HepG2 (cell line): ENCODE results near the gene TBC1D16. TPM values are rescaled to one million over a fixed set of nuclear protein-coding genes. Genes with fewer than 3 reads are reported as not detected.

Source experiments
- AHDC1 ChIP-seq: sonication (generic); formaldehyde crosslinking; IDR thresholded peaks from 2 replicates; pipeline ENCODE4 v1.5.1; 2020; ENCODE audit warnings: mild to moderate bottlenecking, missing genetic modification reagents, borderline replicate concordance
- AHR ChIP-seq: IDR thresholded peaks from 2 replicates; pipeline ENCODE4 v1.6.1; 2018; ENCODE audit warnings: missing genetic modification reagents, missing compliant biosample characterization
- FOXA1 ChIP-seq, 2 experiments: fragments of 450-650 bp in 1 of 2; sonication (generic) in 1 of 2; formaldehyde crosslinking in 1 of 2; IDR thresholded peaks; 2 replicates each; pipeline versions ENCODE4 v1.4.0 to v1.6.1; 2016 to 2020; ENCODE audit warnings: missing genetic modification reagents in 1 of 2
- HMGA1 ChIP-seq: sonication (generic); formaldehyde crosslinking; conservative IDR thresholded peaks from 2 replicates; pipeline ENCODE4 v1.4.0; 2020; ENCODE audit warnings: missing genetic modification reagents
- HNRNPLL ChIP-seq: fragments of 200-400 bp; formaldehyde crosslinking; IDR thresholded peaks from 2 replicates; pipeline ENCODE4 v1.6.1; 2017; ENCODE audit warnings: mild to moderate bottlenecking, low read depth, low read length; ENCODE audit not compliant: poor library complexity, severe bottlenecking
- NFKBIZ ChIP-seq: IDR thresholded peaks from 2 replicates; pipeline ENCODE4 v1.6.1; 2018; ENCODE audit warnings: missing genetic modification reagents, missing compliant biosample characterization
- POLR2A ChIP-seq, 2 experiments: IDR thresholded peaks; 2 replicates each; pipeline ENCODE4 v1.6.1; 2011; ENCODE audit warnings: low read depth in 2 of 2, low read length in 2 of 2, mild to moderate bottlenecking in 1 of 2, moderate library complexity in 1 of 2; ENCODE audit not compliant: insufficient read depth in 1 of 2
- RBFOX2 ChIP-seq: fragments of 200-400 bp; formaldehyde crosslinking; IDR thresholded peaks from 2 replicates; pipeline ENCODE4 v1.6.1; 2017; ENCODE audit warnings: low read depth, mild to moderate bottlenecking, low read length
- SMYD3 ChIP-seq: sonication (generic); formaldehyde crosslinking; IDR thresholded peaks from 2 replicates; pipeline ENCODE4 v1.8.1; 2023; ENCODE audit warnings: mild to moderate bottlenecking, missing genetic modification reagents
- SPEN ChIP-seq: sonication (generic); formaldehyde crosslinking; IDR thresholded peaks from 2 replicates; pipeline ENCODE4 v1.5.1; 2020; ENCODE audit warnings: low read depth, mild to moderate bottlenecking, missing genetic modification reagents
- ZKSCAN5 ChIP-seq: sonication (generic); formaldehyde crosslinking; IDR thresholded peaks from 2 replicates; pipeline ENCODE4 v1.5.1; 2020; ENCODE audit warnings: mild to moderate bottlenecking, missing genetic modification reagents
- ZMYM3 ChIP-seq: sonication (generic); formaldehyde crosslinking; IDR thresholded peaks from 2 replicates; pipeline ENCODE4 v1.5.1; 2020; ENCODE audit warnings: mild to moderate bottlenecking, missing genetic modification reagents
- polyA plus RNA-seq, 8 experiments: library from polyadenylated mRNA; depleted of rRNA in 3 of 8; stranded (reverse) in 7 of 8; unstranded in 1 of 8; fragments of >200 nt; fragmentation: Illumina TruSeq in 4 of 8; extraction: Trizol in 4 of 8; gene quantifications; 2 replicates each; pipeline versions ENCODE4 v1.2.1 to v1.2.3, GENCODE V29; 2011 to 2016; ENCODE audit warnings: low read depth in 4 of 8, missing spikeins in 1 of 8, mixed read lengths in 1 of 8; ENCODE audit not compliant: insufficient read depth in 1 of 8
- total RNA-seq, 5 experiments: library from RNA; depleted of rRNA; stranded (reverse); fragments of >200 nt; fragmentation: Illumina TruSeq; extraction: Trizol; gene quantifications; 2 replicates each; pipeline ENCODE4 v1.2.3, GENCODE V29; 2016; ENCODE audit warnings: low read depth in 1 of 5
- TF ChIP-seq, protein P1 (sequence below): sonication (generic); formaldehyde crosslinking; IDR thresholded peaks from 2 replicates; pipeline ENCODE4 v1.5.0; 2020; ENCODE audit warnings: missing genetic modification reagents
- TF ChIP-seq, protein P2 (sequence below): sonication (generic); formaldehyde crosslinking; IDR thresholded peaks from 2 replicates; pipeline ENCODE4 v1.4.0; 2020; ENCODE audit warnings: missing genetic modification reagents
- TF ChIP-seq, protein P3 (sequence below): IDR thresholded peaks from 2 replicates; pipeline ENCODE4 v1.6.1; 2016; ENCODE audit warnings: low read depth, missing genetic modification reagents, missing compliant biosample characterization

Gene TBC1D16
- total and polyA plus RNA-seq, 2 of the 13 experiments (the other 11 are each of a cell fraction or from before 2014, with no cell fraction given) = 14.9 to 24.9 TPM

DNA sequence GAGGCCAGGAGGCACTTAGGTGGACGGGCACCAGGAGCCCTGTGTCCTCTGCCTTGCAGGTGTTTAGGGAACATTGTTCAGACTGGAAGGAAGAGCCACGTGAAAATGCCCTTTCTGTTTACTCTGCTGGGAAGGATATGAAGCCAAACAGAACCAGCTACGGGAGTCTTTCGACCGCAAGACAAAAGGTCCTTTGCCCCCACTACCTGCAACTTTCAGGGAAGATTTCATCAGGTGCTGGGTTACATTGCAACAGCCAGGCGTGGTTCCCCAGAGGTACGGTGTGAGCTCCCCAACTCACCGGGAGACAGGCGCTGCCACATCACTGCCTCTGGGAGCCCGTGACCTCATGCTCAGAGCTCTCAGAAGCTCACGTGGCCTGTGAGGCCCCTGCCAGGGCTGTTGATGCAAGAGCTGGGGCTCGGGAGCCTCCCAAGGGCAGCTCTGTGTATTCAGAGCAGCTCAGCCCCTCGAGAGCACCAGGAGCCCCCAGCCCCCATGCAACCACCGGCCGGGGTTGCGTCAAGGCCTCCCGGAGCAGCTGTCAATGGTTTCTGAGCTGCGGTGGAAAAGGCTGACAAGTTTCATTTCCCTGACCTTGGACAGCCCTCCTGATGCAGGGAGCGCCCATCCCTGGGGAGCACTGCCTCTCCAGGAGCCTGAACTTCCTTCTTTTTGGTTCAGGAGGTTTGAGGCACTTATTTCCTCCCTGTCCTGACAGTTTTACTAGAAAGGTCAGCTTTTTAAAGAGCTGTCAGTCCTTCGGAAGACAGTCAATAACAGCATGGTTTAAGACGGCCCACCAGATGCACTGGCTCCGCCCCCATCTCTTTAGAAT is 42.1 kb downstream of the TBC1D16 start (continued):
- peak; percentile 90; the same call in 1 of the 2 replicates for TF ChIP-seq AHDC1
- TF ChIP-seq ZKSCAN5 (CRISPR knock-in tag) = peak; percentile 71; the same call in 1 of the 2 replicates
- TF ChIP-seq, protein P1, sequence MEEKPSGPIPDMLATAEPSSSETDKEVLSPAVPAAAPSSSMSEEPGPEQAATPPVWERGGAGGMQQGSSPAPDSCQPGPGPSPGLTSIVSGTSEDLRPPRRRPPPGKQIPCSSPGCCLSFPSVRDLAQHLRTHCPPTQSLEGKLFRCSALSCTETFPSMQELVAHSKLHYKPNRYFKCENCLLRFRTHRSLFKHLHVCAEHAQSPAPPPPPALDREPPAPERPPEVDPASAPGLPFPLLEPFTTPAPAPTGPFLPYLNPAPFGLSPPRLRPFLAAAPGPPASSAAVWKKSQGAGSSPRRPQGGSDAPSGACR (CRISPR knock-in tag) = peak; percentile 99
- TF ChIP-seq RBFOX2 = peak; percentile 73; the same call in 1 of the 2 replicates
- peak in 1 of 2 experiments; percentile 93; a peak in 2 of 4 replicates for TF ChIP-seq POLR2A (IDR thresholded peaks at IDR 0.05; ENCODE audit: insufficient read depth in 1 of 2, low read depth in 2 of 2, low read length in 2 of 2)
- peak; percentile 93 for TF ChIP-seq SPEN (CRISPR knock-in tag)
- TF ChIP-seq HNRNPLL = peak; percentile 61
- TF ChIP-seq ZMYM3 (CRISPR knock-in tag) = peak; percentile 93; the same call in 1 of the 2 replicates
- TF ChIP-seq, protein P2, sequence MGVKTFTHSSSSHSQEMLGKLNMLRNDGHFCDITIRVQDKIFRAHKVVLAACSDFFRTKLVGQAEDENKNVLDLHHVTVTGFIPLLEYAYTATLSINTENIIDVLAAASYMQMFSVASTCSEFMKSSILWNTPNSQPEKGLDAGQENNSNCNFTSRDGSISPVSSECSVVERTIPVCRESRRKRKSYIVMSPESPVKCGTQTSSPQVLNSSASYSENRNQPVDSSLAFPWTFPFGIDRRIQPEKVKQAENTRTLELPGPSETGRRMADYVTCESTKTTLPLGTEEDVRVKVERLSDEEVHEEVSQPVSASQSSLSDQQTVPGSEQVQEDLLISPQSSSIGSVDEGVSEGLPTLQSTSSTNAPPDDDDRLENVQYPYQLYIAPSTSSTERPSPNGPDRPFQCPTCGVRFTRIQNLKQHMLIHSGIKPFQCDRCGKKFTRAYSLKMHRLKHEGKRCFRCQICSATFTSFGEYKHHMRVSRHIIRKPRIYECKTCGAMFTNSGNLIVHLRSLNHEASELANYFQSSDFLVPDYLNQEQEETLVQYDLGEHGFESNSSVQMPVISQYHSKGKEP (CRISPR knock-in tag) = peak; percentile 79; the same call in 1 of the 2 replicates
- TF ChIP-seq HMGA1 = no peak
- TF ChIP-seq, protein P3, sequence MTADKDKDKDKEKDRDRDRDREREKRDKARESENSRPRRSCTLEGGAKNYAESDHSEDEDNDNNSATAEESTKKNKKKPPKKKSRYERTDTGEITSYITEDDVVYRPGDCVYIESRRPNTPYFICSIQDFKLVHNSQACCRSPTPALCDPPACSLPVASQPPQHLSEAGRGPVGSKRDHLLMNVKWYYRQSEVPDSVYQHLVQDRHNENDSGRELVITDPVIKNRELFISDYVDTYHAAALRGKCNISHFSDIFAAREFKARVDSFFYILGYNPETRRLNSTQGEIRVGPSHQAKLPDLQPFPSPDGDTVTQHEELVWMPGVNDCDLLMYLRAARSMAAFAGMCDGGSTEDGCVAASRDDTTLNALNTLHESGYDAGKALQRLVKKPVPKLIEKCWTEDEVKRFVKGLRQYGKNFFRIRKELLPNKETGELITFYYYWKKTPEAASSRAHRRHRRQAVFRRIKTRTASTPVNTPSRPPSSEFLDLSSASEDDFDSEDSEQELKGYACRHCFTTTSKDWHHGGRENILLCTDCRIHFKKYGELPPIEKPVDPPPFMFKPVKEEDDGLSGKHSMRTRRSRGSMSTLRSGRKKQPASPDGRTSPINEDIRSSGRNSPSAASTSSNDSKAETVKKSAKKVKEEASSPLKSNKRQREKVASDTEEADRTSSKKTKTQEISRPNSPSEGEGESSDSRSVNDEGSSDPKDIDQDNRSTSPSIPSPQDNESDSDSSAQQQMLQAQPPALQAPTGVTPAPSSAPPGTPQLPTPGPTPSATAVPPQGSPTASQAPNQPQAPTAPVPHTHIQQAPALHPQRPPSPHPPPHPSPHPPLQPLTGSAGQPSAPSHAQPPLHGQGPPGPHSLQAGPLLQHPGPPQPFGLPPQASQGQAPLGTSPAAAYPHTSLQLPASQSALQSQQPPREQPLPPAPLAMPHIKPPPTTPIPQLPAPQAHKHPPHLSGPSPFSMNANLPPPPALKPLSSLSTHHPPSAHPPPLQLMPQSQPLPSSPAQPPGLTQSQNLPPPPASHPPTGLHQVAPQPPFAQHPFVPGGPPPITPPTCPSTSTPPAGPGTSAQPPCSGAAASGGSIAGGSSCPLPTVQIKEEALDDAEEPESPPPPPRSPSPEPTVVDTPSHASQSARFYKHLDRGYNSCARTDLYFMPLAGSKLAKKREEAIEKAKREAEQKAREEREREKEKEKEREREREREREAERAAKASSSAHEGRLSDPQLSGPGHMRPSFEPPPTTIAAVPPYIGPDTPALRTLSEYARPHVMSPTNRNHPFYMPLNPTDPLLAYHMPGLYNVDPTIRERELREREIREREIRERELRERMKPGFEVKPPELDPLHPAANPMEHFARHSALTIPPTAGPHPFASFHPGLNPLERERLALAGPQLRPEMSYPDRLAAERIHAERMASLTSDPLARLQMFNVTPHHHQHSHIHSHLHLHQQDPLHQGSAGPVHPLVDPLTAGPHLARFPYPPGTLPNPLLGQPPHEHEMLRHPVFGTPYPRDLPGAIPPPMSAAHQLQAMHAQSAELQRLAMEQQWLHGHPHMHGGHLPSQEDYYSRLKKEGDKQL (CRISPR knock-in tag) = peak; percentile 93
- TF ChIP-seq SMYD3 = peak; percentile 97
- no peak for TF ChIP-seq FOXA1 (IDR thresholded peaks at IDR 0.05)
- TF ChIP-seq FOXA1 (CRISPR knock-in tag; IDR thresholded peaks at IDR 0.05) = peak; percentile 92
- TF ChIP-seq NFKBIZ = peak; percentile 97
- TF ChIP-seq AHR (CRISPR knock-in tag) = peak; percentile 32; the same call in 1 of the 2 replicates
